HG02678 (cell line): Measurements from ENCODE around the gene FANCD2OS.
"Not testable (repeated sequence)": the region's sequence is repeated elsewhere in the genome, so short reads cannot be mapped to it uniquely, and the experiment has no call there.

Experiments used
- ATAC-seq: cut with Tn5 transposase; IDR thresholded peaks from one replicate; pipeline ENCODE4 v1.9.1; 2021; ENCODE audit warnings: mild to moderate bottlenecking, moderate library complexity; ENCODE audit not compliant: unreplicated experiment

FANCD2OS gene

DNA sequence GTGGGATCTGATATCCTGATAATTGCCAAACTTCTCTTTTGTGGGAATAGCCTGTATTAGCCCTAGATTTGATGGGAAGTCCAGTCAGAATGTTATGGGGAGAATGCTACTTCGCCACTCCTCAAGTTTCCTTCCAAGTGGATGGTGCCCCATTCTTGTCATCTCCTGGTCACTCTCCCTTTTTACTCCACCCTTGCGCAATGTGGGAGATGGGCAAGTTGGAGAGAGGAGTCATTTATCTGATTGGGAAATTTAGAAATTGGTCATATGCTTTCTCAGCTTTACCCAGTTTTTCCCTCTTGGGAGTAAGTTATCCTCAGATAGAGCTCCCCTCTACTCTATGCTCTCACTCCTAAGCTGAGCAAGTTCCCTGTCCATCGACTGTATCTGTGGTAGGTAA is 14.4 kb downstream of the FANCD2OS start:
- ATAC-seq = no peak

DNA sequence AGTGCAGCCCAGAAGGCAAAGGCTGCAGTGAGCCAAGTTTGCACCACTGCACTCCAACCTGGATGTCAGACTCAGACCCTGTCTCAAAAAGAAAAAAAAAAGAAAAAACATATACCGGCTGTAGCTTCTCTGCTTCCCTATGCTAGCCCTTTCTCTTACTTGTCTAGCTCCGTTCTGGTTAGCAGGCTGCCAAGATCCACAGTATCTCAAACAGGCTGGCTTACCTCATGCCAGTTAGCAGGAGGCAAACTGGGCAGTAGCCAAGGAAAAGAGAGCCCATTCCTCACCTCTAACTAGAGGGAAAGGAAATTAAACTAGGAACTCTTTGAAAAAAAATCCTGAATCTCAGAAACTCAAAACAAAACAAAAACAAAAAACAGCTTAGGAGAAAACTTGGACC is 16.7 kb downstream of the FANCD2OS start:
- not testable (repeated sequence) for ATAC-seq

DNA sequence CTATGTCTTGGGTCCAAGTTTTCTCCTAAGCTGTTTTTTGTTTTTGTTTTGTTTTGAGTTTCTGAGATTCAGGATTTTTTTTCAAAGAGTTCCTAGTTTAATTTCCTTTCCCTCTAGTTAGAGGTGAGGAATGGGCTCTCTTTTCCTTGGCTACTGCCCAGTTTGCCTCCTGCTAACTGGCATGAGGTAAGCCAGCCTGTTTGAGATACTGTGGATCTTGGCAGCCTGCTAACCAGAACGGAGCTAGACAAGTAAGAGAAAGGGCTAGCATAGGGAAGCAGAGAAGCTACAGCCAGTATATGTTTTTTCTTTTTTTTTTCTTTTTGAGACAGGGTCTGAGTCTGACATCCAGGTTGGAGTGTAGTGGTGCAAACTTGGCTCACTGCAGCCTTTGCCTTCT is 17.3 kb downstream of the FANCD2OS start:
- ATAC-seq = not testable (repeated sequence)

DNA sequence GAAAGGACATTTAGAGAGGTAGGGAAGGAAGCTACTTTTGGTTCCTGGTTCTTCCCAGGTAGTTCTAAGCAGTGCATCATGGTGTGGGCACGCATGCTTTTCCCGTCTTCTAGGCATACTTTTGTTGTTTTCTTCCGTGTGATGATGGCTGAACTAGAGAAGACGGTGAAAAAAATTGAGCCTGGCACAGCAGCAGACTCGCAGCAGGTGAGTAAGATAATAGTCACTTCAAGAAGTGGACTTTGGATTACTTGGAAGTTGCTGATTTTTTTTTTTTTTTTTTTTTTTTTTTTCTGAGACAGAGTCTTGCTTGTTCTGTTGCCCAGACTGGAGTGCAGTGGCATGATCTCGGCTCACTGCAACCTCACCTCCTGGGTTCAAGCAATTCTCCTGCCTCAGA is 17.9 kb downstream of the FANCD2OS start:
- no peak for ATAC-seq

DNA sequence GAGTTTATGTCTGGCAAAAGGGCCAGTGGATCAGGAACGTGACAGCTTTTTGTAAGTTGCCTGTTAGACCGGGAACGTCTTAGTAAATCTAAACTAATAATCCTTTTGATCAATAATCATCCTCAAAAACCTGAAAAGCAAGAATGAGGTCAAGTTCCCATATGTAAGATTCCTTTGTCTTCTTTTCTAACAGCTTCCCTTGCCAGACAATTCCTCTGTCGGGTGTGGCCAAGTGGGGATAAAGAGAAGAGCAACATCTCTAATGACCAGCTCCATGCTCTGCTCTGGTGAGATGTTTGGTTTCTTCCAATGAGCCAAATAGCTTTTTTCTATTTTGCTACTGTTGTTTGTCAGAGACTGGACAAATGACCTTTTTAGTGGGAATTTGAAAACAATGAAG is 19.8 kb downstream of the FANCD2OS start:
- ATAC-seq = no peak

DNA sequence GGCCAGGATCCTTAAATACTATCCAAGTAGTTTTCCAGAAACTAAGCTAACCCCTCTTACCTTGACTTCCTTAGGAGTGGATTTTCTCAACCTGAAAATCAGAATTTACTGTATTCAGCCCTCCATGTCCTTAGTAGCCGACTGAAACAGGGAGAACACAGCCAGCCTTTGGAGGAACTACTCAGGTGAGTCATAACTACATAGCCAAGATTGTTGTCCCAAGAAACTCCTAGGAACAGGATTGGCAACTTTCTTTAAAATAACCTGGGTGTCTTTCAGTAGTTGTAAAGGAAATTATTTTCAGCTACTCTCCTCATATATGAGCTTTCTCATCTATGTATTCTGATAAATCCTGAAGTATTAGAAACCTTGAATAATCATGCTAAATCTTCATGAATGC is 22.3 kb downstream of the FANCD2OS start:
- ATAC-seq = no peak

DNA sequence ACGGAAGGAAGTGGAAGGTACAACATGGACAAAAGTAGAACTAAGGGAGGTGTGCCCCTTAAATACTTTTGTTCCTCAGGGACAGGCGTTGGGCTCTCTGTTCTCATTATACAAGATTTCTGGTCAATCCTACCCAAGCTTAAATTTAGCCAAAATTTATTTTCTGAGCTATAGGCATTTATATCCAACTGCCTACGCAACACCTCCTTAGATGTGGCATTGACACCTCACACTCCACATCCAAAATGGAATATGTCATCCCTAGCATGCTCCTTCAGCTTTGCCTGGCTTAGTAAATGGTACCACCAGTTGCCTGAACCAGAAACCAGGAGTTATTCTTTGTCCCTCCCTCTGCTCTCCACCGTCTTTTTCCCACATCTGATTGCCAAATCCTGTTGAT is 26.2 kb downstream of the FANCD2OS start:
- no peak for ATAC-seq

DNA sequence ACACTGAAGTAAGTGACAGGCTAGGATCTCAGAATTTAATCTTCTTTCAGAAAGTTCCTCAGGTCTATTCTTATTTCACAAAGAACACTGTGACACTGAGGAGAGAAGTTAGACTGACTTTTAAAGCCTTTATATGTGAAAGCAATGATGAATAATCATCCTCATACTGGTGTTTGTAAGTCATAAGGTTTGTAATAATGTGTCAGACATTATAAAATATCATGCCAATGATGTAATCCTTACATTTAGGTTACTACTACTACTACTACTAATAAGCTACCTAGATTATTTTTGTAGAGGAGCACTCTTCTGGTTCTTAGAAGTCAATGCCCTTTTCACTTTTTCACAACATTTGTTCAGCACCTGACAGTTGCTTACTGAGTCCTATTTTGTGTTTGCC is 33.4 kb downstream of the FANCD2OS start:
- no peak for ATAC-seq

DNA sequence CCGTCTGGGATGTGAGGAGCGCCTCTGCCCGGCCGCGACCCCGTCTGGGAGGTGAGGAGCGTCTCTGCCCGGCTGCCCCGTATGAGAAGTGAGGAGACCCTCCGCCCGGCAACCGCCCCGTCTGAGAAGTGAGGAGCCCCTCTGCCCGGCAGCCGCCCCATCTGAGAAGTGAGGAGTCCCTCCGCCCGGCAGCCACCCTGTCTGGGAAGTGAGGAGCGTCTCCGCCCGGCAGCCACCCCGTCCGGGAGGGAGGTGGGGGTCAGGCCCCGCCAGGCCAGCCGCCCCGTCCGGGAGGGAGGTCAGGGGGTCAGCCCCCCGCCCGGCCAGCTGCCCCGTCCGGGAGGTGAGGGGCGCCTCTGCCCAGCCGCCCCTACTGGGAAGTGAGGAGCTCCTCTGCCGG is 38.0 kb downstream of the FANCD2OS start:
- not testable (repeated sequence) for ATAC-seq

DNA sequence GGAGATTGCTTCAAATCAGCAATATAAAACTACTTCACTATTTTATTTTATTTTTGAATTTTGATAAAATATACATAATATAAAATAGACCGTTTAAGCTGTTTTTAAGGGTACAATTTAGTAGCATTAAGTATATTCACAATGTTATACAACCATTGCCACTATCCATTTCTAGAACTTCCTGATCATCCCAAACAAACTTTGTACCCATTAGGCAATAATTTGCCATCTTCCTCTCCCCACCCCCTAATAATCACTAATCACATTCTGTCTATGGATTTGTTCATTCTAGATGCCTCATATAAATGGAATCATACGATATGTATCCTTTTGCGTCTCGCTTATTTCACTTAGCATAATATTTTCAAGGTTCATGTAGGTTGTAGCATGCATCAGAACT is 53.0 kb downstream of the FANCD2OS start:
- no peak for ATAC-seq
